C4-2B (cell line): Measurements from ENCODE around the gene CRISPLD2.

Experiments used
- H3K27ac ChIP-seq: fragments of 450-650 bp; 2 replicates; pipeline ENCODE4 v1.5.1; 2017
- CTCF ChIP-seq: fragments of 450-650 bp; conservative IDR thresholded peaks from 2 replicates; pipeline ENCODE4 v1.5.1; 2017; ENCODE audit warnings: mild to moderate bottlenecking
- ZFX ChIP-seq: fragments of 450-650 bp; IDR thresholded peaks from 2 replicates; pipeline ENCODE4 v1.6.1; 2017

The CRISPLD2 gene

GRCh38 chr16:84836967-84837366 lies 17.2 kb downstream of the CRISPLD2 start:
- TF ChIP-seq CTCF (no peak), ZFX (no peak)
- H3K27ac ChIP-seq, result peak overlapping the region; percentile 44

GRCh38 chr16:84838383-84838948 lies 18.7 kb downstream of the CRISPLD2 start:
- TF ChIP-seq CTCF (no peak), ZFX (no peak)
- H3K27ac ChIP-seq, result peak overlapping the region; percentile 44

GRCh38 chr16:84839054-84839453 lies 19.3 kb downstream of the CRISPLD2 start:
- TF ChIP-seq CTCF, result no peak
- no peak for TF ChIP-seq ZFX
- H3K27ac ChIP-seq, result no peak overlapping the region

- H3K27ac ChIP-seq, result no peak overlapping the region
- no peak for TF ChIP-seq ZFX
- TF ChIP-seq CTCF, result no peak
Measured at GRCh38 chr16:84839956-84840355, 20.2 kb downstream of the CRISPLD2 start.

- TF ChIP-seq ZFX, result no peak
- TF ChIP-seq CTCF, result no peak
Measured at GRCh38 chr16:84840687-84841627, 21.2 kb downstream of the CRISPLD2 start.

GRCh38 chr16:84841787-84842300 lies 22.1 kb downstream of the CRISPLD2 start:
- TF ChIP-seq ZFX (no peak), CTCF (no peak)
- no peak overlapping the region for H3K27ac ChIP-seq

More at GRCh38 chr16:84840687-84841627, 21.2 kb downstream of the CRISPLD2 start:
- H3K27ac ChIP-seq, result no peak overlapping the region
